ENCODE measurements around the gene TMEM185A.
"Not testable (repeated sequence)": the region's sequence is repeated elsewhere in the genome, so short reads cannot be mapped to it uniquely, and the experiment has no call there.

DNA sequence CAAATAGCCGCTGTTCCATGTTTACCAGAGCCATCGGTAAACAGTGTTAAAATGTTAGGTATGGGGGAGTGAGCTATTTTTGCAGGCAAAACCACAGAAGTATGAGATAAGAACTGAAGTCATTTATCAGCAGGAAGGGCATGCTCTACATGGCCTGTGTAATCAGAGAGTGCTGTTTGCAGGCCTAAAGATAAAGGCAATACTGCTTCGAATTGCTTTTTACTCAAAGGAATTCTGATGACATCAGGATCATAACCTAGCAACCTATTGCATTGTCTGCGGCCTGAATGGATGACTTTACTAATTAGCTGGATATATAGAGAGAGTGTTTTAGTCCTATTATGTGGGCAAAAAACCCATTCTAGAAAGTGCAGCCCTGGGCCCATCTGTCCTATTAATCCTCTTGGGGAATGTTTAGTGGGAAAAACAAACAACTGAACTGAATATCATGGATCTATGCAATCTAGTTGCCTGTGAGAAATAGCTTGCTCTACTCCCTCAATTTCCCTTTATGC, 47.6 kb upstream of the TMEM185A start:
- TF ChIP-seq, protein P1, sequence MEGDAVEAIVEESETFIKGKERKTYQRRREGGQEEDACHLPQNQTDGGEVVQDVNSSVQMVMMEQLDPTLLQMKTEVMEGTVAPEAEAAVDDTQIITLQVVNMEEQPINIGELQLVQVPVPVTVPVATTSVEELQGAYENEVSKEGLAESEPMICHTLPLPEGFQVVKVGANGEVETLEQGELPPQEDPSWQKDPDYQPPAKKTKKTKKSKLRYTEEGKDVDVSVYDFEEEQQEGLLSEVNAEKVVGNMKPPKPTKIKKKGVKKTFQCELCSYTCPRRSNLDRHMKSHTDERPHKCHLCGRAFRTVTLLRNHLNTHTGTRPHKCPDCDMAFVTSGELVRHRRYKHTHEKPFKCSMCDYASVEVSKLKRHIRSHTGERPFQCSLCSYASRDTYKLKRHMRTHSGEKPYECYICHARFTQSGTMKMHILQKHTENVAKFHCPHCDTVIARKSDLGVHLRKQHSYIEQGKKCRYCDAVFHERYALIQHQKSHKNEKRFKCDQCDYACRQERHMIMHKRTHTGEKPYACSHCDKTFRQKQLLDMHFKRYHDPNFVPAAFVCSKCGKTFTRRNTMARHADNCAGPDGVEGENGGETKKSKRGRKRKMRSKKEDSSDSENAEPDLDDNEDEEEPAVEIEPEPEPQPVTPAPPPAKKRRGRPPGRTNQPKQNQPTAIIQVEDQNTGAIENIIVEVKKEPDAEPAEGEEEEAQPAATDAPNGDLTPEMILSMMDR (conservative IDR thresholded peaks at IDR 0.05; ENCODE audit: low read depth, low read length): not testable (repeated sequence)
- TF ChIP-seq EZH2 (IDR thresholded peaks at IDR 0.05; ENCODE audit: borderline replicate concordance, low read depth, low read length, poor library complexity, severe bottlenecking): not testable (repeated sequence)
